ENCODE measurements around the gene KLK15. TPM values are rescaled to one million over a fixed set of nuclear protein-coding genes. Genes with fewer than 3 reads are reported as not detected.

KLK15 gene
- total and polyA plus RNA-seq, 2 of the 8 experiments (the other 6 are each of a cell fraction or from before 2014, with no cell fraction given) = not detected

- H3K9me3 ChIP-seq (ENCODE audit: insufficient read depth in 2 of 2, low read depth in 1 of 2, low read length in 1 of 2) = no peaks in the 10 kb centered on the region
- no peak overlapping the region for H3K9ac ChIP-seq (replicated peaks in 1 of 4; ENCODE audit: extremely low read depth in 1 of 4, low read depth in 3 of 4, low read length in 3 of 4)
- no peak overlapping the region for H3K27ac ChIP-seq (ENCODE audit: low read depth, low read length)
- no peak for FAIRE-seq
- H3K79me2 ChIP-seq (ENCODE audit: control insufficient read depth in 1 of 2, insufficient read depth in 2 of 2, low read length in 2 of 2) = no peaks in the 10 kb centered on the region
- H3K56ac ChIP-seq (replicated peaks; ENCODE audit: insufficient read length, low read depth, low read length) = no peak overlapping the region
- no peak overlapping the region for H2BK12ac ChIP-seq (ENCODE audit: low read depth, low read length)
- H3K4me2 ChIP-seq (ENCODE audit: insufficient read depth in 1 of 2, low read depth in 2 of 2, low read length in 2 of 2) = no peak overlapping the region
- no peak overlapping the region for H2BK15ac ChIP-seq (ENCODE audit: low read length)
- 87% methylated on average over 3 of the region's 3 CpGs; no CpG with 5 or more reads in 1 of the 2 experiments for WGBS, 2 experiments (ENCODE audit: extremely low coverage in 1 of 2, insufficient coverage in 1 of 2, insufficient read length in 1 of 2, insufficient replicate concordance in 2 of 2, low coverage in 1 of 2, low lambda C conversion rate in 2 of 2, missing lambda C conversion rate in 1 of 2)
- peaks cover 0 to 6% (median 3%) of the 10 kb centered on the region in 4 experiments; a peak in 3 of 7 replicates for H3K27me3 ChIP-seq (replicated peaks in 1 of 4; ENCODE audit: control insufficient read depth in 3 of 4, extremely low read depth in 1 of 4, insufficient read depth in 3 of 4, low read length in 3 of 4)
- no peak overlapping the region for H4K91ac ChIP-seq (replicated peaks; ENCODE audit: insufficient read length, low read length)
- no peak overlapping the region for H2BK5ac ChIP-seq (ENCODE audit: low read depth, low read length)
- CTCF ChIA-PET (ENCODE audit: partially characterized antibody) = no interaction called here
- H3K4ac ChIP-seq (replicated peaks; ENCODE audit: insufficient read length, low read depth, low read length) = no peak overlapping the region
- no peaks in the 10 kb centered on the region for H4K20me1 ChIP-seq (replicated peaks in 1 of 2; ENCODE audit: control insufficient read depth in 1 of 2, insufficient read depth in 2 of 2, low read length in 2 of 2)
- H2BK120ac ChIP-seq (replicated peaks; ENCODE audit: low read depth, low read length) = no peak overlapping the region
- no peak overlapping the region for H3K4me3 ChIP-seq (ENCODE audit: extremely low read depth in 1 of 4, insufficient read depth in 2 of 4, low read depth in 3 of 4, low read length in 4 of 4)
- H2AFZ ChIP-seq (ENCODE audit: low read length) = no peak overlapping the region
- H2AK5ac ChIP-seq (ENCODE audit: low read depth, low read length) = no peak overlapping the region
- no peak overlapping the region for H3K14ac ChIP-seq (ENCODE audit: insufficient read length)
- no peak overlapping the region for H4K5ac ChIP-seq (ENCODE audit: insufficient read length, low read depth, low read length)
- POLR2A ChIA-PET (ENCODE audit: partially characterized antibody) = interaction anchor here (0.6 to 14.4 kb wide), 2 partner anchors 14 to 41 kb away, joined by 3 to 275 read pairs; no protein-coding TSS in a partner anchor
- DNase-seq (ENCODE audit: low read depth in 1 of 2, low spot score in 2 of 2) = no peak
- no peak overlapping the region for H3K18ac ChIP-seq (ENCODE audit: extremely low read depth, low read length)
- H2BK20ac ChIP-seq (ENCODE audit: low read length) = no peak overlapping the region
- H3K23ac ChIP-seq (ENCODE audit: insufficient read length) = no peak overlapping the region
- peaks cover 17% of the 10 kb centered on the region; the same call in 1 of the 2 replicates for H3K23me2 ChIP-seq (ENCODE audit: low read depth, low read length)
- H4K8ac ChIP-seq (ENCODE audit: extremely low read depth, insufficient read depth, low read length) = no peak overlapping the region
- no peaks in the 10 kb centered on the region for H3K36me3 ChIP-seq (ENCODE audit: control insufficient read depth in 2 of 4, insufficient read depth in 4 of 4, low read length in 3 of 4)
- H3K4me1 ChIP-seq (replicated peaks in 1 of 4; ENCODE audit: control insufficient read depth in 3 of 4, insufficient read depth in 4 of 4, low read length in 3 of 4) = peaks cover 0 to 4% (median 1%) of the 10 kb centered on the region in 4 experiments; a peak in 2 of 7 replicates
- no peaks in the 10 kb centered on the region for H3K79me1 ChIP-seq (ENCODE audit: low read depth, low read length)
- TF ChIP-seq TAF7 (optimal IDR thresholded peaks at IDR 0.05; ENCODE audit: borderline replicate concordance, low read depth, low read length) = no peak
- TF ChIP-seq EZH2 (IDR thresholded peaks at IDR 0.05; ENCODE audit: low read depth, low read length, severe bottlenecking) = no peak
- no peak for TF ChIP-seq POLR2AphosphoS5 (IDR thresholded peaks at IDR 0.05; ENCODE audit: low read depth, low read length)
- no peak for TF ChIP-seq CTBP2 (IDR thresholded peaks at IDR 0.05; ENCODE audit: borderline replicate concordance, insufficient read depth, insufficient read length, low read length)
- no peak for TF ChIP-seq ZNF274 (IDR thresholded peaks at IDR 0.05; ENCODE audit: borderline replicate concordance, extremely low read depth, low read length)
- no peak for TF ChIP-seq TBP (IDR thresholded peaks at IDR 0.05; ENCODE audit: low read depth, low read length)
- TF ChIP-seq SP4 (IDR thresholded peaks at IDR 0.05; ENCODE audit: low read length) = no peak
- no peak for TF ChIP-seq RXRA (IDR thresholded peaks at IDR 0.05; ENCODE audit: insufficient read depth, low read depth, low read length)
- TF ChIP-seq JUN (IDR thresholded peaks at IDR 0.05; ENCODE audit: low read depth, low read length) = no peak
These were observed 20.9 kb downstream of the KLK15 start for GRCh38 chr19:50812474-50812873.

Measured in H1 (cell line).